GM12892 (cell line): ENCODE results near the gene PPP2R2B.

Experiments
- POLR2A ChIP-seq: IDR thresholded peaks from 2 replicates; pipeline ENCODE4 v1.6.1; 2011; ENCODE audit warnings: low read depth, low read length, control low read depth
- POLR2AphosphoS5 ChIP-seq: IDR thresholded peaks from 2 replicates; pipeline ENCODE4 v1.6.1; 2011; ENCODE audit warnings: low read depth, low read length, control low read depth
- TAF1 ChIP-seq: IDR thresholded peaks from 2 replicates; pipeline ENCODE4 v1.6.1; 2011; ENCODE audit warnings: low read depth, mild to moderate bottlenecking, control low read depth, low read length, borderline replicate concordance

GRCh38 chr5:146817973-146818372 lies 60.6 kb downstream of the PPP2R2B start:
- TF ChIP-seq POLR2A (no peak), POLR2AphosphoS5 (no peak), TAF1 (no peak)
